ENCODE results near the gene IMMP2L. TPM values are rescaled to one million over a fixed set of nuclear protein-coding genes. Genes with fewer than 3 reads are reported as not detected.

IMMP2L gene
- total RNA-seq, 1 experiment from 2014 or later: 8.6 TPM

DNA sequence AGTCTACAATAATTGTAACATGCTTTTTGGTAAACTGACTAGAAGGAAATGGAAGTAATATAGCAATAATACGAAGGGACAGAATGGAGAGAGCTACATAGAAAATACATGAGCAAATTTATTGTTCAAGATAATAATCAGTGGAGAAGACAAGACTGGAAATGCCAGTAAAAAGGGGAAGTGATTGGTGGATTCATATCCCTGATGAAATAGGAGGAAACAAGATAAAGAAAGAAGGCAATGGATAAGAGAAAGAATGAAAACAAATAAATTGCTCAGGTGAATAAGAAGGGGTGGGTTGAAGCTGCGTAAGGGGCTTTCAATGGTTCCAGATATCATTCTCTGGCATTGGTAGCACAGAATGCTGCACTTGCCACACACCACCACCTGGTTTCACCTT is 335.5 kb downstream of the IMMP2L start:
- no peaks in the 10 kb centered on the region for H3K4me1 ChIP-seq (ENCODE audit: insufficient read depth, low read length)
- no peaks in the 10 kb centered on the region for H3F3A ChIP-seq (ENCODE audit: low read length, unreplicated experiment)
- no peaks in the 10 kb centered on the region for H3K79me2 ChIP-seq (ENCODE audit: low read length)
- no peak overlapping the region for H2AFZ ChIP-seq (ENCODE audit: low read length)
- no peaks in the 10 kb centered on the region for H3K9me2 ChIP-seq (replicated peaks; ENCODE audit: low read length)
- no TSS peak for BruUV-seq (replicated peaks)
- TF ChIP-seq EZH2 (IDR thresholded peaks at IDR 0.05; ENCODE audit: low read length, unreplicated experiment) (no peak), EZH2phosphoT487 (IDR thresholded peaks at IDR 0.05; ENCODE audit: borderline replicate concordance, low read length) (no peak)
- TF ChIP-seq, protein P1, sequence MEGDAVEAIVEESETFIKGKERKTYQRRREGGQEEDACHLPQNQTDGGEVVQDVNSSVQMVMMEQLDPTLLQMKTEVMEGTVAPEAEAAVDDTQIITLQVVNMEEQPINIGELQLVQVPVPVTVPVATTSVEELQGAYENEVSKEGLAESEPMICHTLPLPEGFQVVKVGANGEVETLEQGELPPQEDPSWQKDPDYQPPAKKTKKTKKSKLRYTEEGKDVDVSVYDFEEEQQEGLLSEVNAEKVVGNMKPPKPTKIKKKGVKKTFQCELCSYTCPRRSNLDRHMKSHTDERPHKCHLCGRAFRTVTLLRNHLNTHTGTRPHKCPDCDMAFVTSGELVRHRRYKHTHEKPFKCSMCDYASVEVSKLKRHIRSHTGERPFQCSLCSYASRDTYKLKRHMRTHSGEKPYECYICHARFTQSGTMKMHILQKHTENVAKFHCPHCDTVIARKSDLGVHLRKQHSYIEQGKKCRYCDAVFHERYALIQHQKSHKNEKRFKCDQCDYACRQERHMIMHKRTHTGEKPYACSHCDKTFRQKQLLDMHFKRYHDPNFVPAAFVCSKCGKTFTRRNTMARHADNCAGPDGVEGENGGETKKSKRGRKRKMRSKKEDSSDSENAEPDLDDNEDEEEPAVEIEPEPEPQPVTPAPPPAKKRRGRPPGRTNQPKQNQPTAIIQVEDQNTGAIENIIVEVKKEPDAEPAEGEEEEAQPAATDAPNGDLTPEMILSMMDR (conservative IDR thresholded peaks at IDR 0.05; ENCODE audit: low read depth, low read length): no peak
- no peak overlapping the region for H3K9ac ChIP-seq (ENCODE audit: low read length)
- ATAC-seq: no peak
- no peaks in the 10 kb centered on the region for H3K27me3 ChIP-seq (ENCODE audit: low read length)
- no peak for DNase-seq
- CTCF ChIA-PET: no interaction called here
- H3K4me2 ChIP-seq (ENCODE audit: low read length): no peak overlapping the region
- H3K27ac ChIP-seq (ENCODE audit: low read length): no peak overlapping the region
- H3K4me3 ChIP-seq (ENCODE audit: low read length): no peak overlapping the region
- POLR2A ChIA-PET (ENCODE audit: unreplicated experiment): no interaction called here
- intact Hi-C loops (cut with micrococcal nuclease): no loop called here
- no peaks in the 10 kb centered on the region for H3K36me3 ChIP-seq (ENCODE audit: low read depth, low read length)
- H4K20me1 ChIP-seq (ENCODE audit: low read length): no peaks in the 10 kb centered on the region
- H3K9me3 ChIP-seq (ENCODE audit: low read length): no peaks in the 10 kb centered on the region

- ChIA-PET POLR2A (ENCODE audit: unreplicated experiment) (no interaction called here), CTCF (no interaction called here)
- TF ChIP-seq, protein P1 (conservative IDR thresholded peaks at IDR 0.05; ENCODE audit: low read depth, low read length): no peak
- TF ChIP-seq EZH2 (IDR thresholded peaks at IDR 0.05; ENCODE audit: low read length, unreplicated experiment): no peak
- no peak for TF ChIP-seq EZH2phosphoT487 (IDR thresholded peaks at IDR 0.05; ENCODE audit: borderline replicate concordance, low read length)
- H3F3A ChIP-seq (ENCODE audit: low read length, unreplicated experiment): no peaks in the 10 kb centered on the region
- BruUV-seq (replicated peaks): no TSS peak
- H3K79me2 ChIP-seq (ENCODE audit: low read length): no peaks in the 10 kb centered on the region
- intact Hi-C loops (cut with micrococcal nuclease): no loop called here
- H3K9me2 ChIP-seq (replicated peaks; ENCODE audit: low read length): no peaks in the 10 kb centered on the region
- no peak overlapping the region for H2AFZ ChIP-seq (ENCODE audit: low read length)
- no peak overlapping the region for H3K27ac ChIP-seq (ENCODE audit: low read length)
- no peaks in the 10 kb centered on the region for H3K36me3 ChIP-seq (ENCODE audit: low read depth, low read length)
- no peaks in the 10 kb centered on the region for H3K27me3 ChIP-seq (ENCODE audit: low read length)
- no peak overlapping the region for H3K4me2 ChIP-seq (ENCODE audit: low read length)
- no peaks in the 10 kb centered on the region for H4K20me1 ChIP-seq (ENCODE audit: low read length)
- DNase-seq (no peak), ATAC-seq (no peak)
- no peak overlapping the region for H3K9ac ChIP-seq (ENCODE audit: low read length)
- no peaks in the 10 kb centered on the region for H3K9me3 ChIP-seq (ENCODE audit: low read length)
- no peaks in the 10 kb centered on the region for H3K4me1 ChIP-seq (ENCODE audit: insufficient read depth, low read length)
- no peak overlapping the region for H3K4me3 ChIP-seq (ENCODE audit: low read length)
These were observed 337.7 kb downstream of the IMMP2L start for GRCh38 chr7:111224354-111225231.

GRCh38 chr7:111223802-111224253 is 338.5 kb downstream of the IMMP2L start:
- H3K9me3 ChIP-seq (ENCODE audit: low read length): no peaks in the 10 kb centered on the region
- H3K4me3 ChIP-seq (ENCODE audit: low read length): no peak overlapping the region
- H3K27ac ChIP-seq (ENCODE audit: low read length): no peak overlapping the region
- no peaks in the 10 kb centered on the region for H3F3A ChIP-seq (ENCODE audit: low read length, unreplicated experiment)
- no peaks in the 10 kb centered on the region for H3K79me2 ChIP-seq (ENCODE audit: low read length)
- TF ChIP-seq EZH2phosphoT487 (IDR thresholded peaks at IDR 0.05; ENCODE audit: borderline replicate concordance, low read length) (no peak), EZH2 (IDR thresholded peaks at IDR 0.05; ENCODE audit: low read length, unreplicated experiment) (no peak)
- ATAC-seq (no peak), DNase-seq (no peak)
- no peaks in the 10 kb centered on the region for H3K9me2 ChIP-seq (replicated peaks; ENCODE audit: low read length)
- H3K9ac ChIP-seq (ENCODE audit: low read length): no peak overlapping the region
- no peaks in the 10 kb centered on the region for H4K20me1 ChIP-seq (ENCODE audit: low read length)
- no peaks in the 10 kb centered on the region for H3K4me1 ChIP-seq (ENCODE audit: insufficient read depth, low read length)
- H3K27me3 ChIP-seq (ENCODE audit: low read length): no peaks in the 10 kb centered on the region
- no peak overlapping the region for H3K4me2 ChIP-seq (ENCODE audit: low read length)
- ChIA-PET POLR2A (ENCODE audit: unreplicated experiment) (no interaction called here), CTCF (no interaction called here)
- intact Hi-C loops (cut with micrococcal nuclease): no loop called here
- no TSS peak for BruUV-seq (replicated peaks)
- no peak overlapping the region for H2AFZ ChIP-seq (ENCODE audit: low read length)
- no peaks in the 10 kb centered on the region for H3K36me3 ChIP-seq (ENCODE audit: low read depth, low read length)
